ENCODE results near the gene ZBTB7A. TPM values are rescaled to one million over a fixed set of nuclear protein-coding genes. Genes with fewer than 3 reads are reported as not detected.

ZBTB7A gene
- total RNA-seq, 4 donors from 2014 or later = 71.9 to 137 (median 114) TPM

DNA sequence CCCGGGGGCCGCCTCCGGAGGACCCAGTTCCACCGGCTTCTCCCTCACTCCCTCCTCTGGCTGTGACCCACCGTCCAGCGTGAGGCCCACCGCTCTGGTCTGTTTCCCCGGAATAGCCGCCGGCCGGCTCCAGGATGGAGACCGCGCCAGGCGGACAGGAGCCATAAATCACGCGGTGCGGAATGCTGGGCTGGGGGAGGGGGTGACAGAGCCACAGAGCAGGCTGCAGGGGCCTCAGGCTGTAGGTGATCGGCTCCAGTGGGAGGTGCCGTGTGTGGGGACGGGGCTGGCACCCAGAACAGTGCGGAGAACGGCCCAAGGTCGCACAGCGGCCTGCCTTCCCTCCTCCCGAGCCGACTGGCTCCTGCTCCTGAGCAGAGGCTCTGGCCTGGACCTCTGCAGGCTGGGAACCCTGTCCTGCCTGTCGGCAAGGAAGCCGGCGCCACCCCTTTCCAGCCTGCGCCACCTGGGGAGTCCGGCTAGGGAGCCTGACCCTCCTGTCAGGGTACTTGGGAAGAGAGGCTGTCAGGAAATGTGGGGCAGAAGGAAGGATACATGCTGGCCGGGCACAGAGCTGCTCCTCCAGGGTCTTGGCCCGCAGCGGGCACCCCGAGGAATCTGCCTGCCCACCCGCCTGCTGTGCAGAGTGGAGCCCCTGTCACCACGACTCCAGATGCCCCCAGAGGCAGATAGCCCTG, 50.8 kb downstream of the ZBTB7A start:
- 48% methylated on average over 5 of the region's 37 CpGs for WGBS
- H3K4me1 ChIP-seq = peaks cover 52 to 92% (median 85%) of the 10 kb centered on the region in 4 donors
- H3K36me3 ChIP-seq = peaks cover 14 to 44% (median 32%) of the 10 kb centered on the region in 4 donors
- TF ChIP-seq POLR2A (IDR thresholded peaks at IDR 0.05; ENCODE audit: low read depth) (no peak), POLR2AphosphoS5 (IDR thresholded peaks at IDR 0.05) (peak in 1 of 2 donors; percentile 49)
- H3K4me3 ChIP-seq = peak overlapping the region; percentile 20 to 41 (median 34)
- H3K9me3 ChIP-seq = no peaks in the 10 kb centered on the region
- no peaks in the 10 kb centered on the region for H3K27me3 ChIP-seq
- DNase-seq (ENCODE audit: extremely low spot score) = no peak
- intact Hi-C loops (cut with DNase I) = loop anchor here (5.0 kb wide), 1 partner anchor 41 kb away; no protein-coding TSS in a partner anchor
- peak overlapping the region; percentile 72 to 84 (median 74) for H3K27ac ChIP-seq (replicated peaks in 1 of 4)

DNA sequence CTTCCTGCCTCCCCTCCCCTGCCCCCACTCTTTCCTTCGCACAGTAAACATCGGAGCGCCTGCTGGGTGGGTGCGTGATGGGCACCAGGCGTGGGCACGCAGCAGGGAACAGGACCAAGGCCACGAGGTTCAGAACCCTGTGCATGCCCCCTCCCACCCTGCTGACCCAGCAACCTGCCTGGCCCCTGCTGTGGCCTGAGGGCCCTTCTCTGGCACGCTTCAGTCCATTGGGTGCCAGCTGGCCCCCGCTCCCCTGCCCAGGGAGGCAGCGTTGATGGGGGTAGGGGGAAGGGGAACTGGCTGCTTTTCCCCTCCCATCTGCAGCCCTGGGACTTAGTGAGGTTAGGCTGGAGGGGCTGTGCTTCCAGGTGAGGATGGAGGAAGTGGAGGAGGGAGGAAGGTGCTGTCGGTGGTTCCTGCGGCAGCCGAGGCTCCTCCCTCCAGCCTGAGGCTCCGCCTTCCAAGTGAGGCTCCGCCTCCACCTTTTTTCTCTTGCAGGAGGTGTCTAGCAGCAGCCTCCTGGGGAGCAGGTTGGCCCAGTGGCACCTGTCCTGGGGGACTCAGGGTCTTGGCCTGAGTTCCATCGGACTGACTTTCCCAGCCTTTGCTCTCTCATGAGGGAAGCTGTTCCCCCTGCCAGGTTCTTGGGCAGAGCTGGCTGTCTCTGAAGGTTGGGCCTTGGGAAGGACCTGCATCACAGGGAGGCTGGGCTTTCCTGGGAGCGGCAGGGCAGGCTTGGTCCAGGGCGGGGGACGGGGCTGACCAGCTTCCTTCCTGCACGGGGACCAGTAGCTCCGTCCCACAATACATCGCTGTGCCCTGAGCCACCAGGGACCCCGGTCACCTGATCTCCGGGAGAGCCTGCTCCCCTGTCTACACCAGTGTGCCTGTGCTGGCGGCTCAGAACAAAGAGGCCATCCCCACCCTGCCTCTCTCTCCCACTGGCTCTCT, 51.9 kb downstream of the ZBTB7A start:
- Histone ChIP-seq H3K27me3 (no peaks in the 10 kb centered on the region), H3K4me3 (peak overlapping the region; percentile 20 to 41 (median 34)), H3K4me1 (peaks cover 62 to 92% (median 88%) of the 10 kb centered on the region in 4 donors), H3K36me3 (peaks cover 14 to 44% (median 34%) of the 10 kb centered on the region in 4 donors), H3K27ac (replicated peaks in 1 of 4) (peak overlapping the region; percentile 72 to 84 (median 74)), H3K9me3 (no peaks in the 10 kb centered on the region)
- TF ChIP-seq EP300 (IDR thresholded peaks at IDR 0.05) (no peak), POLR2AphosphoS5 (IDR thresholded peaks at IDR 0.05) (peak; percentile 36 to 44), POLR2A (IDR thresholded peaks at IDR 0.05; ENCODE audit: low read depth) (no peak)
- DNase-seq (ENCODE audit: extremely low spot score) = no peak
- intact Hi-C loops (cut with DNase I) = loop anchor here (5.0 kb wide), 1 partner anchor 42 kb away; no protein-coding TSS in a partner anchor
- WGBS = 59% methylated on average over 23 of the region's 25 CpGs

DNA sequence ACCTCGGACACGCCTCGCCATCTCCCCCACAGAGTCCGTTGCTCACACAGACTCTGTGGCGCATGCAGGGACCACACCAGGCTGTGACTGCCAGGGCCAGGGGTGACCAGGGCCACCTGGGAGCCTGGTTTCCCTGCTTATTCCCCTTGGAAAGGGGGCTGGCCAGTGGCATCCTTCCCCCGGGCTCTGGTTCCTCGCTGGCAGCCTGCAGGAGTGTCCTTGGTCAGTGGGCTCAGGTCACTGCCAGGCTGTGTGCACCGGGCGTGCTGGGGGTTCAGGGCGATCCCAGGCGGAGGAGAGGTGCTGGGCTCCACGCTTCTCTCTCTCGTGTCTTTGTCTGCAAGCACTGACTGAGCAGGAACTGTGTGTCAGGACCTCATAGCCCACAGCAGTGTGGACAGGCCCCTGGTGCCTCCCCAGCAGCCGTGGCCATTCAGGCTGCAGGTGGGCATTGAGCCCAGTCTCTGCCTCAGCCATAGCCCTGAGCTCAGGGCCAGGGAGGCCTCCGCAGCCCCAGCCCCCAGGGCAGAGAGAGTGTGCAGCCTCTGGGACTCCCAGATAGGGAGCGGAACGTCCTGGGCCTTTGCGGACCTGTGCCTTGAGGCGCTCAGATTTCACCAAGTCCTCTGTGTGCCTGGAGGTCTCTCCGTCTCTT, 52.7 kb downstream of the ZBTB7A start:
- Histone ChIP-seq H3K4me3 (no peak overlapping the region), H3K9me3 (no peaks in the 10 kb centered on the region), H3K27me3 (no peaks in the 10 kb centered on the region), H3K36me3 (peaks cover 14 to 44% (median 34%) of the 10 kb centered on the region in 4 donors), H3K4me1 (peaks cover 70 to 92% (median 89%) of the 10 kb centered on the region in 4 donors), H3K27ac (replicated peaks in 1 of 4) (peak overlapping the region; percentile 72 to 84 (median 74))
- DNase-seq (ENCODE audit: extremely low spot score) = no peak
- intact Hi-C loops (cut with DNase I) = no loop called here
- WGBS = 85% methylated on average over 12 of the region's 20 CpGs
- TF ChIP-seq, protein P1, sequence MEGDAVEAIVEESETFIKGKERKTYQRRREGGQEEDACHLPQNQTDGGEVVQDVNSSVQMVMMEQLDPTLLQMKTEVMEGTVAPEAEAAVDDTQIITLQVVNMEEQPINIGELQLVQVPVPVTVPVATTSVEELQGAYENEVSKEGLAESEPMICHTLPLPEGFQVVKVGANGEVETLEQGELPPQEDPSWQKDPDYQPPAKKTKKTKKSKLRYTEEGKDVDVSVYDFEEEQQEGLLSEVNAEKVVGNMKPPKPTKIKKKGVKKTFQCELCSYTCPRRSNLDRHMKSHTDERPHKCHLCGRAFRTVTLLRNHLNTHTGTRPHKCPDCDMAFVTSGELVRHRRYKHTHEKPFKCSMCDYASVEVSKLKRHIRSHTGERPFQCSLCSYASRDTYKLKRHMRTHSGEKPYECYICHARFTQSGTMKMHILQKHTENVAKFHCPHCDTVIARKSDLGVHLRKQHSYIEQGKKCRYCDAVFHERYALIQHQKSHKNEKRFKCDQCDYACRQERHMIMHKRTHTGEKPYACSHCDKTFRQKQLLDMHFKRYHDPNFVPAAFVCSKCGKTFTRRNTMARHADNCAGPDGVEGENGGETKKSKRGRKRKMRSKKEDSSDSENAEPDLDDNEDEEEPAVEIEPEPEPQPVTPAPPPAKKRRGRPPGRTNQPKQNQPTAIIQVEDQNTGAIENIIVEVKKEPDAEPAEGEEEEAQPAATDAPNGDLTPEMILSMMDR (IDR thresholded peaks at IDR 0.05) = no peak
- TF ChIP-seq POLR2AphosphoS5 (IDR thresholded peaks at IDR 0.05) (no peak), POLR2A (IDR thresholded peaks at IDR 0.05; ENCODE audit: low read depth) (no peak), EP300 (IDR thresholded peaks at IDR 0.05) (no peak)

DNA sequence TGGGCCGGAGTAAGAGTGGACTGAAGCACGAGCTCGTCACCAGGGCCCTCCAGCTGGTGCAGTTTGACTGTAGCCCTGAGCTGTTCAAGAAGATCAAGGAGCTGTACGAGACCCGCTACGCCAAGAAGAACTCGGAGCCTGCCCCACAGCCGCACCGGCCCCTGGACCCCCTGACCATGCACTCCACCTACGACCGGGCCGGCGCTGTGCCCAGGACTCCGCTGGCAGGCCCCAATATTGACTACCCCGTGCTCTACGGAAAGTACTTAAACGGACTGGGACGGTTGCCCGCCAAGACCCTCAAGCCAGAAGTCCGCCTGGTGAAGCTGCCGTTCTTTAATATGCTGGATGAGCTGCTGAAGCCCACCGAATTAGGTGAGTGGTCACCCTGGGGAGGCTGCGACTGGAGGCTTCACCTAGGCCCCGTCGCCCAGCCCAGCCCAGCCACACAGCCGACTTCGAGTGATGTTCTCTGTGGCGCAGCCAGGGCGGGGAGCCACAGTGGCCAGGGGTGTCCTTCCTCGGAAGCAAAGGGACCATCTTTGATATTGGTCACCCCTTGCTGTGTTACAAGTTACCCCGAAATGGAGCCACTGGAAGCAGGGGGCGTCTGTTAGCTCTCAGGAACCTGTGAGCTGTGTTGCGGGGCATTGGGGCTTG, 53.6 kb downstream of the ZBTB7A start:
- Histone ChIP-seq H3K27me3 (no peaks in the 10 kb centered on the region), H3K36me3 (peaks cover 14 to 36% (median 28%) of the 10 kb centered on the region in 4 donors), H3K27ac (replicated peaks in 1 of 4) (peak overlapping the region in 3 of 4 donors; percentile 41 to 84 (median 61)), H3K4me3 (no peak overlapping the region), H3K9me3 (no peaks in the 10 kb centered on the region), H3K4me1 (peaks cover 79 to 92% (median 91%) of the 10 kb centered on the region in 4 donors)
- WGBS = 91% methylated on average over 16 of the region's 33 CpGs
- TF ChIP-seq, protein P1 (IDR thresholded peaks at IDR 0.05) = no peak
- TF ChIP-seq EP300 (IDR thresholded peaks at IDR 0.05) = no peak
- no peak for TF ChIP-seq POLR2AphosphoS5 (IDR thresholded peaks at IDR 0.05)
- intact Hi-C loops (cut with DNase I) = no loop called here
- DNase-seq (ENCODE audit: extremely low spot score) = no peak

Data from esophagus muscularis mucosa (tissue), 4 donors.